Mesendoderm (in vitro differentiated cells): ENCODE results near the gene CNPY4.
A peak's percentile ranks its signal among the peaks of the same experiment; 100 is the strongest.
"Not testable (repeated sequence)": the region's sequence is repeated elsewhere in the genome, so short reads cannot be mapped to it uniquely, and the experiment has no call there.

ENCODE experiments used
- DNase-seq: peaks from one replicate; pipeline ENCODE4 v3.0.0; 2013
- H2AK5ac ChIP-seq: 2 replicates; pipeline ENCODE4 v1.6.1; 2013; ENCODE audit warnings: low read length, inconsistent platforms
- H2BK120ac ChIP-seq: 2 replicates; pipeline ENCODE4 v1.6.1; 2013; ENCODE audit warnings: low read depth, mild to moderate bottlenecking, low read length, moderate library complexity, mixed read lengths
- H2BK15ac ChIP-seq: replicated peaks from 2 replicates; pipeline ENCODE4 v1.6.1; 2013; ENCODE audit warnings: low read depth, mild to moderate bottlenecking, moderate library complexity
- H2BK5ac ChIP-seq: 2 replicates; pipeline ENCODE4 v1.6.1; 2013; ENCODE audit warnings: low read length, inconsistent platforms
- H3K18ac ChIP-seq: 2 replicates; pipeline ENCODE4 v1.6.1; 2013; ENCODE audit warnings: mild to moderate bottlenecking, low read length, mixed read lengths
- H3K23ac ChIP-seq: one replicate; pipeline ENCODE4 v1.6.1; 2013; ENCODE audit warnings: low read length
- H3K27ac ChIP-seq: 2 replicates; pipeline ENCODE4 v1.5.1; 2013; ENCODE audit warnings: low read depth, mild to moderate bottlenecking, inconsistent platforms, low read length, moderate library complexity
- H3K27me3 ChIP-seq: 2 replicates; pipeline ENCODE4 v1.6.1; 2013; ENCODE audit warnings: low read length, control low read depth, mild to moderate bottlenecking, inconsistent platforms; ENCODE audit not compliant: insufficient read depth, poor library complexity
- H3K36me3 ChIP-seq: 2 replicates; pipeline ENCODE4 v1.6.1; 2013; ENCODE audit warnings: low read length, inconsistent platforms; ENCODE audit not compliant: control insufficient read depth, insufficient read depth
- H3K4ac ChIP-seq: one replicate; pipeline ENCODE4 v1.6.1; 2013; ENCODE audit warnings: low read depth, mild to moderate bottlenecking, low read length, moderate library complexity
- H3K4me1 ChIP-seq: 2 replicates; pipeline ENCODE4 v1.6.1; 2013; ENCODE audit warnings: low read depth, low read length, inconsistent platforms; ENCODE audit not compliant: control insufficient read depth
- H3K4me2 ChIP-seq: 2 replicates; pipeline ENCODE4 v1.6.1; 2013; ENCODE audit warnings: low read length
- H3K4me3 ChIP-seq: 2 replicates; pipeline ENCODE4 v1.5.1; 2013; ENCODE audit warnings: mild to moderate bottlenecking, low read length
- H3K56ac ChIP-seq: one replicate; pipeline ENCODE4 v1.6.1; 2013; ENCODE audit warnings: low read length
- H3K79me1 ChIP-seq: 2 replicates; pipeline ENCODE4 v1.6.1; 2013; ENCODE audit warnings: low read length, inconsistent platforms
- H3K79me2 ChIP-seq: 2 replicates; pipeline ENCODE4 v1.6.1; 2013; ENCODE audit warnings: mild to moderate bottlenecking, low read length; ENCODE audit not compliant: control insufficient read depth, insufficient read depth
- H3K9ac ChIP-seq: 2 replicates; pipeline ENCODE4 v1.6.1; 2013; ENCODE audit warnings: low read length, inconsistent platforms
- H4K5ac ChIP-seq: one replicate; pipeline ENCODE4 v1.6.1; 2013; ENCODE audit warnings: low read length
- H4K8ac ChIP-seq: one replicate; pipeline ENCODE4 v1.6.1; 2013; ENCODE audit warnings: low read depth, mild to moderate bottlenecking, control low read depth, low read length, moderate library complexity
- WGBS: extraction: QIAGEN DNeasy Blood & Tissue Kit; methylation state at CpG from one replicate; pipeline ENCODE4 v1.1.7; 2013; ENCODE audit warnings: low lambda C conversion rate, missing lambda C conversion rate; ENCODE audit not compliant: insufficient coverage; ENCODE audit errors: extremely low coverage; 5-methylcytosine and 5-hydroxymethylcytosine counted together

Gene CNPY4

GRCh38 chr7:100141555-100141949, 22.1 kb downstream of the CNPY4 start:
- Histone ChIP-seq H3K27ac (no peak overlapping the region), H3K18ac (no peak overlapping the region), H4K8ac (no peak overlapping the region), H3K56ac (no peak overlapping the region), H3K79me2 (no peaks in the 10 kb centered on the region), H2BK120ac (no peak overlapping the region), H3K4me2 (no peak overlapping the region), H4K5ac (no peak overlapping the region), H2BK5ac (no peak overlapping the region), H3K23ac (no peak overlapping the region), H3K79me1 (no peaks in the 10 kb centered on the region), H2AK5ac (no peak overlapping the region), H3K4ac (no peak overlapping the region), H2BK15ac (no peak overlapping the region), H3K27me3 (no peaks in the 10 kb centered on the region), H3K4me3 (no peak overlapping the region), H3K36me3 (no peaks in the 10 kb centered on the region), H3K4me1 (no peaks in the 10 kb centered on the region), H3K9ac (no peak overlapping the region)
- no CpG with 5 or more reads among the region's 3 CpGs for WGBS
- DNase-seq, result no peak

- H2BK15ac ChIP-seq, result no peak overlapping the region
- no peak overlapping the region for H3K9ac ChIP-seq
- no CpG with 5 or more reads among the region's 3 CpGs for WGBS
- no peak for DNase-seq
- no peaks in the 10 kb centered on the region for H3K4me1 ChIP-seq
- H3K18ac ChIP-seq, result no peak overlapping the region
- no peak overlapping the region for H4K5ac ChIP-seq
- H3K36me3 ChIP-seq, result no peaks in the 10 kb centered on the region
- no peak overlapping the region for H2BK5ac ChIP-seq
- no peak overlapping the region for H4K8ac ChIP-seq
- no peak overlapping the region for H3K4me3 ChIP-seq
- H3K27ac ChIP-seq, result no peak overlapping the region
- no peak overlapping the region for H3K56ac ChIP-seq
- H3K4ac ChIP-seq, result no peak overlapping the region
- H3K79me1 ChIP-seq, result no peaks in the 10 kb centered on the region
- no peak overlapping the region for H2AK5ac ChIP-seq
- H3K23ac ChIP-seq, result no peak overlapping the region
- no peaks in the 10 kb centered on the region for H3K79me2 ChIP-seq
- H3K4me2 ChIP-seq, result no peak overlapping the region
- H2BK120ac ChIP-seq, result no peak overlapping the region
- no peaks in the 10 kb centered on the region for H3K27me3 ChIP-seq
Observed at GRCh38 chr7:100142461-100142860, 23.0 kb downstream of the CNPY4 start.

GRCh38 chr7:100146350-100146749, 26.9 kb downstream of the CNPY4 start:
- no CpG with 5 or more reads among the region's 4 CpGs for WGBS
- DNase-seq, result peak; percentile 11

GRCh38 chr7:100147278-100147677, 27.8 kb downstream of the CNPY4 start:
- H3K56ac ChIP-seq, result no peak overlapping the region
- no peak for DNase-seq
- no peak overlapping the region for H2AK5ac ChIP-seq
- no peak overlapping the region for H4K5ac ChIP-seq
- no peak overlapping the region for H4K8ac ChIP-seq
- H3K4me2 ChIP-seq, result no peak overlapping the region
- no peak overlapping the region for H3K27ac ChIP-seq
- H3K4me1 ChIP-seq, result peaks cover 2% of the 10 kb centered on the region
- H2BK5ac ChIP-seq, result no peak overlapping the region
- H3K4ac ChIP-seq, result no peak overlapping the region
- H3K9ac ChIP-seq, result no peak overlapping the region
- peaks cover 8% of the 10 kb centered on the region for H3K79me2 ChIP-seq
- no peak overlapping the region for H3K4me3 ChIP-seq
- no CpG with 5 or more reads among the region's 2 CpGs for WGBS
- H3K79me1 ChIP-seq, result peaks cover 3% of the 10 kb centered on the region
- no peaks in the 10 kb centered on the region for H3K27me3 ChIP-seq
- H3K36me3 ChIP-seq, result no peaks in the 10 kb centered on the region
- no peak overlapping the region for H2BK120ac ChIP-seq
- H2BK15ac ChIP-seq, result no peak overlapping the region
- H3K18ac ChIP-seq, result no peak overlapping the region
- no peak overlapping the region for H3K23ac ChIP-seq

More at GRCh38 chr7:100146350-100146749, 26.9 kb downstream of the CNPY4 start:
- H3K4me3 ChIP-seq, H2BK5ac ChIP-seq, H3K9ac ChIP-seq, H4K8ac ChIP-seq, H3K23ac ChIP-seq, H3K18ac ChIP-seq, H3K56ac ChIP-seq, H3K4ac ChIP-seq, H2AK5ac ChIP-seq, H3K36me3 ChIP-seq, H2BK15ac ChIP-seq, H4K5ac ChIP-seq, H3K79me1 ChIP-seq, H3K27me3 ChIP-seq, H3K4me1 ChIP-seq, H3K27ac ChIP-seq, H3K4me2 ChIP-seq, H3K79me2 ChIP-seq, H2BK120ac ChIP-seq: not testable (repeated sequence)

- no peaks in the 10 kb centered on the region for H3K36me3 ChIP-seq
- H4K8ac ChIP-seq, result peak overlapping the region; percentile 65
- H3K9ac ChIP-seq, result peak overlapping the region; percentile 76
- H2BK5ac ChIP-seq, result no peak overlapping the region
- no peak overlapping the region for H4K5ac ChIP-seq
- H3K4ac ChIP-seq, result no peak overlapping the region
- no peak overlapping the region for H2BK120ac ChIP-seq
- no peak overlapping the region for H2BK15ac ChIP-seq
- no peak for DNase-seq
- no peaks in the 10 kb centered on the region for H3K27me3 ChIP-seq
- H3K23ac ChIP-seq, result no peak overlapping the region
- H3K79me1 ChIP-seq, result peaks cover 3% of the 10 kb centered on the region
- H3K56ac ChIP-seq, result peak overlapping the region; percentile 86
- H3K27ac ChIP-seq, result no peak overlapping the region
- H3K79me2 ChIP-seq, result peaks cover 8% of the 10 kb centered on the region
- H2AK5ac ChIP-seq, result no peak overlapping the region
- H3K4me1 ChIP-seq, result peaks cover 2% of the 10 kb centered on the region
- no peak overlapping the region for H3K4me3 ChIP-seq
- H3K4me2 ChIP-seq, result peak overlapping the region; percentile 62
- no peak overlapping the region for H3K18ac ChIP-seq
- no CpG with 5 or more reads among the region's 14 CpGs for WGBS
Observed at GRCh38 chr7:100148225-100148558, 28.8 kb downstream of the CNPY4 start.

- Histone ChIP-seq H3K36me3 (no peaks in the 10 kb centered on the region), H3K4me1 (peaks cover 2% of the 10 kb centered on the region), H2BK5ac (peak within 1 kb of the TSS; percentile 86), H3K27ac (peak within 1 kb of the TSS; percentile 14), H3K79me1 (peaks cover 3% of the 10 kb centered on the region), H3K79me2 (peaks cover 8% of the 10 kb centered on the region), H4K5ac (no peak within 1 kb of the TSS), H3K27me3 (no peaks in the 10 kb centered on the region), H3K4me3 (peak within 1 kb of the TSS; percentile 90), H3K23ac (no peak within 1 kb of the TSS), H3K4me2 (peak within 1 kb of the TSS; percentile 87), H3K56ac (peak within 1 kb of the TSS; percentile 100), H3K18ac (peak within 1 kb of the TSS; percentile 8), H3K4ac (peak within 1 kb of the TSS; percentile 62), H3K9ac (peak within 1 kb of the TSS; percentile 97), H2AK5ac (no peak within 1 kb of the TSS), H2BK15ac (no peak within 1 kb of the TSS), H4K8ac (peak within 1 kb of the TSS; percentile 65), H2BK120ac (no peak within 1 kb of the TSS)
- no CpG with 5 or more reads among the region's 46 CpGs for WGBS
- DNase-seq, result peak; percentile 100
Observed at GRCh38 chr7:100148559-100149328, 29.3 kb downstream of the CNPY4 start, which contains the start of gene LAMTOR4. Gene LAMTOR4, plus strand, starts transcription at chr7:100148918. Its CDS starts 55 bp downstream, at chr7:100148973.
